Measurements from ENCODE around the gene CSAD.

CSAD gene

GRCh38 chr12:53131844-53132243 lies 48.9 kb downstream of the CSAD start:
- DNase-seq, result no peak

GRCh38 chr12:53128780-53129569 lies 51.8 kb downstream of the CSAD start:
- DNase-seq, result peak; percentile 6 to 49

- no peak for DNase-seq
Measured at GRCh38 chr12:53127169-53127568, 53.6 kb downstream of the CSAD start.

GRCh38 chr12:53124352-53124723 lies 56.4 kb downstream of the CSAD start:
- DNase-seq, result no peak

DNA sequence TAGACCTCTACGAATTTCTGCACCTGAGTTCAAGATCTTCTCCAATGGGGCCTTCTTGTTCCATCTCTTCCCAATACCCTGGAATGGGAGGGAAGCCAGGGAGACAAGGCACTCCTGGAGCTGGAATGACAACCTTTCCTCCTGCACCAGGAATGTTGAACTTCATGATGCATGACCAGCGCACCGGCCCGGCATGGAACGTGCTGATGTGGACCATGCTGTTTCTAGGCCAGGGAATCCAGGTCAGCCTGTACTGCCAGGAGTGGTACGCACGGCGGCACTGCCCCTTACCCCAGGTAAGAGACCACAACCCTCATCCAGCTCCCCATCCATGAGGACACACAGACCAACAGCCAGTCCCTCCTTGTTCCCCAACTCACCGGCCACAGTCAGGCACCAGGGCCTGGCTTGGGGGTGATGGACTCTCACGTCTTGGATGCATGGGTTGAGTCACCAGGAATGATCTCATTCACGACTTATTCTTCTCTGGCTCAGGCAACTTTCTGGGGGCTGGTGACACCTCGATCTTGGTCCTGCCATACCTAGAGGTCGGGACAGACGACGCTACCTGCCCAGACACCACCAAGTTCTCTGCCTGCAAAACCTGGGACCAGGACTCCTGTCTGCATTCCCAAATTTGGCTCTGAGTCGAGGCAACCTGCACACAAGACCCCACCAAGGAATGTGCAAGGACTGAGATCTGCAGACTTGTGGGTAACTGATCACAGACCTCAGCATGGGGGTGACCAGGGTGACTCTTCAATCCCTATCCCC lies 57.0 kb downstream of the CSAD start:
- no peak for DNase-seq

- DNase-seq, result no peak
Measured at GRCh38 chr12:53122961-53123468, 57.7 kb downstream of the CSAD start.

DNA sequence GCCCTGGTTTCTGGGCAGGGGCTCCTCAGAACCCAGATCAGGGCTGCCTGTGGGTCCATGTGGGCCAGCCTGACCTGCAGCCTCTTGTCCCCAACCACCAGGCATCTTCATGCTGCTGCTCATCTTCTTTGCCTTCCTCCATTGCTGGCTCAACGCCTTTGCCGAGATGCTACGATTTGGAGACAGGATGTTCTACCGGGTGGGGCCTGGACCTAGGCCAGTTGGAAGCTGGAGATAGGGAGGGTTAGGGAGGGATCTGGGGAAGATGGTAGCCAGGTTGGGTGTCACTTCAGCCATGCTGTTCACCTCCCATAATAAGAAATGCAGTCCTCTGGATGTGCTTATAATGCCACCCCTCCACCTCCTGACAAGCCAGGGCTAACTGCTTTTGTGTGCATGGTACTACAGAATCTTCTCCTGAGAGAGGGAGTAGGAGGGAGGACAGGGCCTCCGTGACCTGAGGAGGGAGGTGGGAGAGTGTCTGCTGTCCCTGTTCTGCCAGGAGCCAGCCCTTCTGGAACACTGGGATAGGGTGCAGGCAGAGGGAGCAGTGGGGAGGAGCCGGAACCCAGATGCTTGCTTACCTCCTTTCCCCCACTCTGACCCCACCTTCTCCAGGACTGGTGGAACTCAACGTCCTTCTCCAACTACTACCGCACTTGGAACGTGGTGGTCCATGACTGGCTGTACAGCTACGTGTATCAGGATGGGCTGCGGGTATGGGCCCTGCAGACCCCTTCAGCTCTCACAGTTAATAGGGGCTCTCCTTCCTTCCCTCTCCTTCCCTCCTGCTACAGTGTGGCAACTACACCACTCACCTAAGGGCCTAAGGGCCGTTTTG lies 59.8 kb downstream of the CSAD start:
- no peak for DNase-seq

- DNase-seq, result no peak
Measured at GRCh38 chr12:53118751-53119300, 61.9 kb downstream of the CSAD start.

GRCh38 chr12:53115891-53116648 lies 64.7 kb downstream of the CSAD start:
- DNase-seq, result no peak

GRCh38 chr12:53115112-53115890 lies 65.4 kb downstream of the CSAD start:
- no peak for DNase-seq

DNA sequence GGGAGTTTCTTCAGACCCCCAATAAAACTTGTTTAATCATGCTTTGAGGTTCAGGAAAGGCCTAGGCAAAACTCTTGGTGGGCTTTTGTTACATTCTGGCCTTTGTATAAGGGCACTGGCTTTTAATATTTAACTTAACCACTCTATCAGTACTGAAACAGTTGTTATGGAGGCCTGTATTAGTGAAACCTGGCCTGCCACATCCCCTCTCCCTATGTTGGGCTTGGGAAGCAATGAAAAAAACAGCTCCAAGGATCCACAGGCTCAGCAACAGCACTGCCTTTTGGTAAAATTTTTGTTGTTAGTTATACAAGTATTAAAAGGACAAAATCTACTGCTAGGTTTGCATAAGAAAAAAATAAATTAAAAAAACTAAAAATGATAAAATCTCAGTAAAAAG lies 66.8 kb downstream of the CSAD start:
- DNase-seq, result no peak

DNA sequence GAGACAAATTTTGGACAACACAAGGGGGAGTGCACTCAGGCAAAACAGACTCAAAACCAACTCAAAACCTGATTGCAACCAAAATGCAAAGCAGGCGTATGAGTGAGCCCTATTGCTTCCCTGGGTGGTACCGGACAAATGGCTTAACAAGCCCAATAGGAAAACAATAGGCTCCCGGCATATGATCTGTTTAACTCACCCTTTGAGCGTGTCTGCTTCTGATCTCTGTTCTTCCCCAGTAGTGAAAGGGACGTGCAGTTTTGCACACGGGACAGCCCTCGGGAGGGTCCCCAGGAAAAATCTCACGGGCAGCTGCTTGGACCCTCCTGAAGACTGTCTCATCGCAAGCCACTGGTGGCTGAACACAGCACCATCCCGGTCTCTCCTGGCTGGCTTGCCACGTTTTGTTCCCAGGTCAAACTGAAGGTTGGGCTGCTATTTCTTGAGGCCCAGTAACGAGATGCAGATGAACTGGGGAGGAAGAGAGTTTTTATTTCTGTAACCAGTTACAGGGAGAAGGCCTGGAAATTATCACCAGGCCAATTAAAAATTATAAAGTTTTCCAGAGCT lies 67.5 kb downstream of the CSAD start:
- DNase-seq, result no peak

DNA sequence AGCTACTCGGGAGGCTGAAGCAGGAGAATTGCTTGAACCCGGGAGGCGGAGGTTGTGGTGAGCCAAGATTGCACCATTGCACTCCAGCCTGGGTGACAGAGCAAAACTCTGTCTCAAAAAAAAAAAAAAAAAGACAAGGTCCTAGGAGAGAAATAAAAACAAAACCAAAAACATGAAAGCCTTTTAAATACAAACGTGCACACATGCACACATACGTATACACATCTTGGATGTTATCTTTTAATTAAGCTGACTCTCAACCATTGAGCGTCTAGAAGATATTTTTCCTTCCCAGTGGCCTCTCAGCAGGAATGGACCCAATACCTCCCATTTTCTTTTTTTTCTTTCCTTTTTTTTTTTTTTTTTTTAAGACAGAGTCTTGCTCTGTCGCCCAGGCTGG lies 68.3 kb downstream of the CSAD start:
- peak in 1 of 2 donors; percentile 12 for DNase-seq
